ENCODE data around the gene RAB43.

Gene RAB43

DNA sequence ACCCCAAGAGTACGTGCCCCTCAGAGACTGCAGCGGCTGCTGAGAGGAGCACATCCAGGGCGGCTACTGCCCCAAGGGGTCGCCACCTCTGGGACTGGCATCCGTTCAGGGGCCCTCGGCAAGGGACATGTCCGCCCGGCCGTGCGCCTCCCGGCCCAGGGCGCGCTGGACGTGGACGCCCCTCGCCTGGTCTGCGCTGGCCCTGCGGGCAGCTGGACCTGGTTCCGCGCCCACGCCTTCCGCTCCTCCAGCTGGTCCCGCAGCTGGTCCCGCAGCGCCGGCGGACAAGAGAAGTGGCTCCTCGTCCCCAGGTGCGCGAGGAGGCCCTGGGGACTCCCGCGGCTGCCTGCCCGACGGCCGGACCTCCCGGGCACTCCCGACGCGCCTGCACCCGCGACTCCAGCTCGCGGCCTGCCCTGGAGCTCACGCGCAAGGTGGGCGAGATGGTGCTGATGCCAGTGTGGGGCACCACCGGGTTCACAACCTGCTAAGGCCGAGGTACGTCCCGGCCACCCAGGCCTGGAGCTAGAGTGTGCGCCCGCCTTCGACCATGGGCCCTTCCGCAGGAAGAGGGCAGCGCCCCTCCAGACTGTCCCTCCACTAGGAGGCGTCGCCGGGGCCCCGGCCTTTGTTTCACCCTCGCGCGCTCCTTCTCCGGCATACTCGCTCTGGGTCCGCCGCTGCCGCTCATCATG lies 75.4 kb downstream of the RAB43 start:
- Histone ChIP-seq H3K9me3 (ENCODE audit: control insufficient read depth, insufficient read depth, low read depth, low read length) (no peaks in the 10 kb centered on the region), H3K4me1 (ENCODE audit: control insufficient read depth, insufficient read depth, low read length) (no peaks in the 10 kb centered on the region), H3K36me3 (ENCODE audit: control insufficient read depth in 2 of 2, insufficient read depth in 1 of 2, low read length in 2 of 2) (no peaks in the 10 kb centered on the region), H3K27ac (ENCODE audit: extremely low read depth, low read depth, low read length) (no peak overlapping the region), H3K4me3 (ENCODE audit: low read depth, low read length) (no peak overlapping the region)
- TF ChIP-seq ZNF830 (tag by site-specific recombination; IDR thresholded peaks at IDR 0.05; ENCODE audit: low read depth), result no peak
- TF ChIP-seq, protein P1, sequence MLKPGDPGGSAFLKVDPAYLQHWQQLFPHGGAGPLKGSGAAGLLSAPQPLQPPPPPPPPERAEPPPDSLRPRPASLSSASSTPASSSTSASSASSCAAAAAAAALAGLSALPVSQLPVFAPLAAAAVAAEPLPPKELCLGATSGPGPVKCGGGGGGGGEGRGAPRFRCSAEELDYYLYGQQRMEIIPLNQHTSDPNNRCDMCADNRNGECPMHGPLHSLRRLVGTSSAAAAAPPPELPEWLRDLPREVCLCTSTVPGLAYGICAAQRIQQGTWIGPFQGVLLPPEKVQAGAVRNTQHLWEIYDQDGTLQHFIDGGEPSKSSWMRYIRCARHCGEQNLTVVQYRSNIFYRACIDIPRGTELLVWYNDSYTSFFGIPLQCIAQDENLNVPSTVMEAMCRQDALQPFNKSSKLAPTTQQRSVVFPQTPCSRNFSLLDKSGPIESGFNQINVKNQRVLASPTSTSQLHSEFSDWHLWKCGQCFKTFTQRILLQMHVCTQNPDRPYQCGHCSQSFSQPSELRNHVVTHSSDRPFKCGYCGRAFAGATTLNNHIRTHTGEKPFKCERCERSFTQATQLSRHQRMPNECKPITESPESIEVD (tag by site-specific recombination; IDR thresholded peaks at IDR 0.05), result no peak
- TF ChIP-seq ZNF704 (tag by site-specific recombination; IDR thresholded peaks at IDR 0.05), result no peak
- no peak for TF ChIP-seq ELK4 (IDR thresholded peaks at IDR 0.05; ENCODE audit: borderline replicate concordance, low read depth, low read length)
- no peak for TF ChIP-seq ZNF701 (tag by site-specific recombination; IDR thresholded peaks at IDR 0.05)
- no peak for TF ChIP-seq ZNF202 (tag by site-specific recombination; IDR thresholded peaks at IDR 0.05; ENCODE audit: borderline replicate concordance)
- no peak for TF ChIP-seq RBAK (tag by site-specific recombination; IDR thresholded peaks at IDR 0.05)
- TF ChIP-seq ZNF513 (tag by site-specific recombination; IDR thresholded peaks at IDR 0.05), result no peak
- no peak for TF ChIP-seq ZNF610 (tag by site-specific recombination; IDR thresholded peaks at IDR 0.05; ENCODE audit: borderline replicate concordance)
- no peak for TF ChIP-seq SP2 (tag by site-specific recombination; IDR thresholded peaks at IDR 0.05)
- ChIA-PET POLR2A (no interaction called here), CTCF (interaction anchor here (0.6 kb wide), 1 partner anchor 18 kb away, joined by 4 read pairs; no protein-coding TSS in a partner anchor)

DNA sequence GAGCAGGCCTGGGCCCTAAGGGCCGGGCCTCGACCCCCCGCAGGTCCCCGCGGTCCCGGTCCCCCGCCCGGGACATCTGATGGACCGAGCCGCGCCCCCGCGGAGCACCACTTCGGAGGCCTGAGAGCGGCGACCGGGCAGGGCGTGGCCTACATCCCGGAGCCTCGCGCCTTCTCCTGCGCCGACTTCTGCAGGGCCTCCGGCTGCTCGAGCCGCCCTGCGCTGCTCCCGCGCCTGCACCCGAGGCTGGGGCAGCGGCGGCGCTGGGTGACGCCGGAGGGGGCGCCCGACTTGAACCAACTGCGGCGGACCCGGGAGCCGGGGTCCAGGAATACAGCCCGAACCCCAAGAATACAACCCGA lies 75.9 kb downstream of the RAB43 start:
- POLR2A ChIA-PET, result no interaction called here
- no peak for TF ChIP-seq ZBTB8A (tag by site-specific recombination; IDR thresholded peaks at IDR 0.05)
- no peak for TF ChIP-seq YY1 (tag by site-specific recombination; IDR thresholded peaks at IDR 0.05)
- no peak for TF ChIP-seq GFI1B (tag by site-specific recombination; IDR thresholded peaks at IDR 0.05)
- TF ChIP-seq ZSCAN18 (tag by site-specific recombination; IDR thresholded peaks at IDR 0.05), result no peak
- TF ChIP-seq ZNF777 (tag by site-specific recombination; IDR thresholded peaks at IDR 0.05; ENCODE audit: borderline replicate concordance), result no peak
- TF ChIP-seq, protein P2, sequence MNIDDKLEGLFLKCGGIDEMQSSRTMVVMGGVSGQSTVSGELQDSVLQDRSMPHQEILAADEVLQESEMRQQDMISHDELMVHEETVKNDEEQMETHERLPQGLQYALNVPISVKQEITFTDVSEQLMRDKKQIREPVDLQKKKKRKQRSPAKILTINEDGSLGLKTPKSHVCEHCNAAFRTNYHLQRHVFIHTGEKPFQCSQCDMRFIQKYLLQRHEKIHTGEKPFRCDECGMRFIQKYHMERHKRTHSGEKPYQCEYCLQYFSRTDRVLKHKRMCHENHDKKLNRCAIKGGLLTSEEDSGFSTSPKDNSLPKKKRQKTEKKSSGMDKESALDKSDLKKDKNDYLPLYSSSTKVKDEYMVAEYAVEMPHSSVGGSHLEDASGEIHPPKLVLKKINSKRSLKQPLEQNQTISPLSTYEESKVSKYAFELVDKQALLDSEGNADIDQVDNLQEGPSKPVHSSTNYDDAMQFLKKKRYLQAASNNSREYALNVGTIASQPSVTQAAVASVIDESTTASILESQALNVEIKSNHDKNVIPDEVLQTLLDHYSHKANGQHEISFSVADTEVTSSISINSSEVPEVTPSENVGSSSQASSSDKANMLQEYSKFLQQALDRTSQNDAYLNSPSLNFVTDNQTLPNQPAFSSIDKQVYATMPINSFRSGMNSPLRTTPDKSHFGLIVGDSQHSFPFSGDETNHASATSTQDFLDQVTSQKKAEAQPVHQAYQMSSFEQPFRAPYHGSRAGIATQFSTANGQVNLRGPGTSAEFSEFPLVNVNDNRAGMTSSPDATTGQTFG (tag by site-specific recombination; IDR thresholded peaks at IDR 0.05; ENCODE audit: borderline replicate concordance), result no peak
- no peak for TF ChIP-seq ZNF423 (tag by site-specific recombination; IDR thresholded peaks at IDR 0.05)
- no peak overlapping the region for H3K27ac ChIP-seq (ENCODE audit: extremely low read depth, low read depth, low read length)
- H3K4me1 ChIP-seq (ENCODE audit: control insufficient read depth, insufficient read depth, low read length), result no peaks in the 10 kb centered on the region
- H3K9me3 ChIP-seq (ENCODE audit: control insufficient read depth, insufficient read depth, low read depth, low read length), result no peaks in the 10 kb centered on the region
- no peaks in the 10 kb centered on the region for H3K36me3 ChIP-seq (ENCODE audit: control insufficient read depth in 2 of 2, insufficient read depth in 1 of 2, low read length in 2 of 2)
- no peak overlapping the region for H3K4me3 ChIP-seq (ENCODE audit: low read depth, low read length)
- CTCF ChIA-PET, result no interaction called here
